HG03097 (cell line): Measurements from ENCODE around the gene ACR.

Experiments
- ATAC-seq: cut with Tn5 transposase; IDR thresholded peaks from one replicate; pipeline ENCODE4 v1.9.1; 2021; ENCODE audit not compliant: unreplicated experiment, low FRiP score

ACR gene

DNA sequence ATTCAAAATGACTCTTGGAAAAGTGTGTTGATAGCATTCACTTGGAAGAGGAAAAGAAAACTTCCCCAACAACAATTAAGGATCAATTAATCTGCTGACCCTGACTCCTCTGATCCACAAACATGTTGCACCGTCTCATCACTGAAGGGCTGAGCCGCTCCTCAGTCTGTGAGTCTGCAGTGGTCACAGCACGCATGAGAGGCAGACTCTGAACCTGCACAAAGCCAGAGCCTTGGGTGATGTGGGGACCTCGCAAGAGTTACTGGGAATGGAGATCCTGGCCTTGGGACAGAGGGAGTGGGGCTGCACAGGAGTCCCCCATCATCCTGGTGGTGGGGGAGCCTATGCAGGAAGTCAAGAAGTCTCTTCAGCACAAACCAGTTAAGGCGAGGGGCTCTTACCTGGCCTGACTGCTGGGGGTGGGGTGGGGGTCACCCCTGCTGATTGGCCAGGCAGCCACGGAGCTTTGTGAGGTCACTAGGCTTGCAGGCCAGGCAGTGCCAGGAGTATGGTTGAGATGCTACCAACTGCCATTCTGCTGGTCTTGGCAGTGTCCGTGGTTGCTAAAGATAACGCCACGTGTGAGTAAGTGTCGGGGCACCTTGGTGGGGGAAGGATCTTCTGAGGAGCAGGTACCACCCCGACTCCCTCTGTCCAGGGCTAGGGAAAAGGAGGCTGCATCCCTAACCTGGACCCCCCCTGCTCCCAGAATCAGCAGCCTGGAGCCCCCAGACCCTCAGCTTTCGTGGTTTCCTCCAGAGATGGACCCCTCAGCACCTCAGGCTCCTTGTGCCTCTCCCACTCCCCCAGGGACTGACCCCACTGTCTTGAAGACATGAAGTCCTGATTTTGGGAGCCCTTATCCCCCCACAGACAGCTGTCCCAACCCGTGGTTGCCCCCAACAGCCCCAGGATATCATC is at the start of gene ACR:
Gene ACR, plus strand, starts transcription at position 477 of the 921 bp plus-strand sequence. Its CDS starts 32 bp downstream, at position 509.
- ATAC-seq = no peak

DNA sequence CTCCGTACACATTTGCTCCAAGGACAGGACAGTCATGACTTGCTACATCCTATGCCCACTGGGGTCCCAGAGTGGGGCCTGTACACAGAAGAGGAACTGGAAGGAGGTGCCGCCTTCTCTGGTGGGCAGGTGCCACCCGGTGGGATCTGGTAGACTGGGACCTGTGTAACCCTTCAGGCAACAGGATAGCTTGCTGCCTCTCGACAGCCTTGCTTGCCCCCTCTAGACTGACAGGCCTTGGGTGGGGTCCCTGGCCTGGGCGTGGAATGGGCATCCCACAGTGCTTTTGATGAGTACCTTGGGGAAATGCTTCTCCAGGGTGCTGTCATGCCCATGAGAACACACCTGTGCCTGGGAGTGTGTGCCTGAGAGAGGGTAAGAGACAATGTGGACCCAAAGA is 49.6 kb upstream of the ACR start:
- no peak for ATAC-seq

GRCh38 chr22:50691521-50691920 is 46.5 kb upstream of the ACR start:
- no peak for ATAC-seq

- no peak for ATAC-seq
These were observed 44.5 kb upstream of the ACR start for GRCh38 chr22:50693462-50693861.

GRCh38 chr22:50694099-50694605 is 43.9 kb upstream of the ACR start:
- ATAC-seq = no peak

DNA sequence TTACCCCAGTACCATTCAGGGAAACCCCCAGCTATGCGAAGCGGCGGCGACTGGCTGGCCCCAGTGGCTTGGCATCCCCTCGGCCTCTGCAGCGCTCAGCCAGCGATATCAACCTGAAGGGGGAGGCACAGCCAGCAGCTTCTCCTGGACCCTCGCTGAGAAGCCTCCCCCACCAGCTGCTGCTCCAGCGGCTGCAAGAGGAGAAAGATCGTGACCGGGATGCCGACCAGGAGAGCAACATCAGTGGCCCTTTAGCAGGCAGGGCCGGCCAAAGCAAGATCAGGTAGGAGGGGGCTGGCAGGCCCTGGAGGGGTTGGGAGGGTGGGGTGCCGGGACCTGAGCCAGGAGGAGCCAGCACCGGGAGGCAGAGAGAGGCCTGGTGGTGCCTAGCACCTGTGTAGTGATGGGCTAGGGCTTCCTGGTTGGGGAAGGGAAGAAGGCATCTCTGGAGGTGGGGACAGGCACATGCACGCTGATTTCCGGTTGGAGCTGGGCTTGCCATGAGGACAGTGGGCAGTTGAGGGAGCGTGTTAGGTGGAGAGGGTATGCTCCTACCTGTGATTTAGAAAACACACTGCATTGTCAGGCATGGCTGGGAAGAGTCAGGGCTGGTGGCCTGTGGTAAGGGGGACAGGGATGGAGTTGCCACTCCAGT is 43.1 kb upstream of the ACR start:
- ATAC-seq = no peak

DNA sequence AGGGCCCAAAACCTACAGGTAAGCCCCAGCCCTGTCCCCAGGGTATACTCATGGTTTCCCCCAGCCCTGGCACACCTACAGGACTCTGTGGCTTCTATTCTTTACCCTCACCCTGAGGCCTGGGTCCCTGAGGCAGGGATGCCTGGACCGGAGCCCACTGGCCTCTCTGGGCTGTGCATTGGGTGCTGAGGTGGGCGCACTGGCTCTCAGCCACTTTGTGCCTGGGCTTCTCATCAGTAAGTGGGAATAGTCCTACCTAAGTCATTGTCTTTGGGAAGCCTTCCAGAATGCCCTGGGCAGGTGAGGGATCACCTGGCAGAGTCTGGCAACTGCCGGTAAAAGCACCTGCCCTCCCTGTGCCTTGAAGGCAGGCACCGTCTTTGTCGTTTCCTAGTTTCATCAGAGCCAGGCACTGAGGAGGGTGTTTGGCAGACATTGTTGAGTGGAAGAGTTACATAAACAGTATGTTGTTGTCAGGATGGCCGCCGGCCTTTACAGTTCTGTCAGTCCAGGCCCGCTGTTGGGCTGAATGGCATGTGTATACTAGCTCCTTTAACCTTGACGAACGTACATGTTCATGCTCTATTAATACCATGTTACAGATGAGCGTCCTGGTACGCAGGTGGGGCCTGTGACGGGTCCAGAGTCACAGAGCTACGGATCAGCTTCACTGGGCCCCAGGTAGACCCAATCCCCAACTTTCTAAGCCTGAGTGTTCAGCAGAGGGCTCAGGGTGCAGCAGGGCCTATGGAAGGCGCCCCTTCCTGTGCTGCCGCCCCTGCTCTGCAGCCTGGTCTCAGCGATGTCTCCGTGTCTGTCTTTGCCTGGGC is 42.4 kb upstream of the ACR start:
- no peak for ATAC-seq

DNA sequence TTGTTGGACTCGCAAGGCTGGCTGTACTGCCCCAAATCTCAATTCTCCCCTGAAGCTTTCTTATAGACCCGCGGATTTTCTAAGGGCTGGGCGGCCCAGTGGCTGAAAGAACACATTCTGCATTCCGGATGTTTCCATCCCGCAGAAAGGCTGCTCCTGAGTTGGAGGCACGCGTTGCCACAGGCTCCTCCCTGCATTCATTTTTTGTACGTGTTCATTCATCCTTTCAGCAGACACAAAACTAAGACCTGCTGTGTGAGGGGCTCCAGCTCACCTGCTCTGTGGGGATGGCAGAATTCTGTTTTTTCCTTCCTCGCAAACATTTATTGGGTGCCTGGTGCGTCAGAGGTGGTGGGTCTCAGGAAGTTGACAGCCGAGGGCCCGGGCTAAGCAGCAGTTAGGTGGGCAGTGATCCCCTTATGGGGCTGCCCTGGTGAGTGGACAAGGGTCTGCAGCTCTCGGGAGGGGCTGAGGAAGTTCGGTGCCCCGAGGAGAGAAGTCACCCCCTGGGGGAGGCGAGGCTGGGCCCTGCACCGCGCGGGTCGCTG is 41.7 kb upstream of the ACR start:
- ATAC-seq = no peak

- no peak for ATAC-seq
These were observed 41.0 kb upstream of the ACR start for GRCh38 chr22:50696799-50697561.

DNA sequence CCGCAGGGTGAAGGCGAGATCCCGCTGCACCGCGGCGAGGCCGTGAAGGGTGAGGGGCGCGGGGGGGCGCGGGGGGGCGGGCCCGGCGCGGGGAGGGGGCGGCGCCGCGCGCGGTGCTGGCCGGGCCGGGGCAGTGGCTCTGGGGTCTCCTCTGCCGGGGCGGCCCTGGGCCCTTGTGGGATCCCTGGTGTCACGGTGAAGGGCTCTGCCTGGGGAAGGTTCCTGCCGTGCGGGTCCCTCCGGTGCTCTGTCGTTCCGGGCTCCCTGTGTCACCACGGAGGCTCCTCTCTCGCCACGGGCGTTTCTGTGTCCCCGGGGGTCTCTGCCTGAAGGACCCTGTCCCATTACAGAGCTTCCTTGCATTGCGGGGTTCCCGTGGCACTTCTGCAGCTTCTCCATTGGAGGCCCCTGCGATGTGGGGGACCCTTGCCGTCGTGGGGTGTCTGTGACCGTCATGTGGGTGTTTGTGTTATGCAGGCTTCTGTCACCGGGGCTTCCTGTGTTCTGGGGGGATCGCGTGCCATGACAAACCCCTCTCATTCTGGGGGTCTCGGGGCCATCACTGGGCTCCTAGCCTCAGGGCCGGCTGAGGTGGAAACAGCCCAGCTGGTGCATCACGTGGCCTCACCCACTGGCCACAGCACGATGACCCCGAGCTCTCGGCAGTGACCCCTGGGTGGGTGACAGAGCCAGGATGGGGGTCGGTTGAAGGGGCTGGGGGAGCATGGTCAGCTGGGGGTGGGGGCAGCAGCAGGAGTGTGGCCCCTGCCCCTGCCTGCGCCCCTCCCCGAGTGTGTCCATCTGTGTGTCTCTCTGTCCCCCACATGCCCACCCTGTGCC is 40.1 kb upstream of the ACR start:
- ATAC-seq = no peak

- no peak for ATAC-seq
These were observed 39.5 kb upstream of the ACR start for GRCh38 chr22:50698546-50698945.

- no peak for ATAC-seq
These were observed 38.8 kb upstream of the ACR start for GRCh38 chr22:50699001-50699755.

GRCh38 chr22:50699756-50700386 is 38.1 kb upstream of the ACR start:
- ATAC-seq = no peak

GRCh38 chr22:50700387-50701075 is 37.5 kb upstream of the ACR start:
- no peak for ATAC-seq

GRCh38 chr22:50701076-50701419 is 37.0 kb upstream of the ACR start:
- no peak for ATAC-seq

DNA sequence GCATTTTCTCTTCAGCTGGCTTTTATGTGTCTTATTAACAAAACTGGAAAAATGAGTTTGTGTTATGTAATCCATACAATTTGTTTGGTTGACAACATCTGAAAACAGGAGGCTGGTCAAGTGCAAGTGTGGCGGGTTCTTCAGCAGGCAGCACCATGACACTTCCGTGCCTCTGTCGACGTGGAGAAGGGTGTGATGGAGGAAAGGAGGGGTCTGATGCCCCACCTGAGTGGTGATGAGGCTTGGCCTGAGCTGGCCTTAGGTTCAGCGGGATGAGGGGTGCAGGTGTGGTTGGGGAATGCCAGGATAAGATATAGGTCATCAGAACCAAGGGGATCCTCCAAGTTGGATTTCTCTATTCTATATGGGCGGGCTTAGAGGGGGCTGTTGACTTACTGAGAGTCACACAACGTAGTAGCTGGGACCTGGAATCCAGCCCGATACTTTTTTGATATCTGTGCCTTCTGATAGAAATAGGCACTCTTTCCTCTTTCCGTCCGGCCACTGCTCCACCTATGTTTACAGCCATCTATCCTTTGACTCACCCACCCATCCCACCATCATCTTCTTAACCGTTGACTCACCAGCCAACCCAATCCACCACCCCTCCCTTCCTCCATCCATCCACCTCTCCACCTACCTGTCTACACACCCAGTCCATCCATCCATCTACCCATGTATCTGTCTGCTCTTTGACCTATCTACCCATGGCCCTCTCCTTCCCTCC is 36.4 kb upstream of the ACR start:
- no peak for ATAC-seq

DNA sequence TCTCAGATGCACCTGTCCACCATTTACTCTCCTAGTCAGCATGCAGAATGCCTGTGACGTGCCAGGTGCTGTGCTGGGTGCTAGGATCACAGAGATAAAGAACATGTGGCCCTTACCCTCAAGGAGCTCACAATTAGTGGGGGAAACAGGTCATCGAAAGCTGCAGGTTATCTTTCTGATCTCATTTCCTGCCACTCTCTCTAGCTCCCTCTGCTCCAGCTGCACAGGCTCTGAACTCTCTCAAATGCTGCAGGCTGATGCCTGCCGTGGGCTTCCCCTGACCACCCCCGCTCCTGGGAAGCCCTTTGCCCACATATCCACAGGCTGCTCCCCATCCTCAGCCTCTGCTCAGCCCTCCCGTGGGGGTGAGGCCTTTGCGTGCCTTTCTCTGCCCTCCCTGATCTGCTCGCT is 35.7 kb upstream of the ACR start:
- no peak for ATAC-seq
